GM18870 (cell line): ENCODE results near the gene CDK5RAP2.
"Not testable (repeated sequence)": the region's sequence is repeated elsewhere in the genome, so short reads cannot be mapped to it uniquely, and the experiment has no call there.

Source experiments
- ATAC-seq: cut with Tn5 transposase; IDR thresholded peaks from one replicate; pipeline ENCODE4 v1.9.1; 2021; ENCODE audit warnings: moderate library complexity; ENCODE audit not compliant: unreplicated experiment

Gene CDK5RAP2

DNA sequence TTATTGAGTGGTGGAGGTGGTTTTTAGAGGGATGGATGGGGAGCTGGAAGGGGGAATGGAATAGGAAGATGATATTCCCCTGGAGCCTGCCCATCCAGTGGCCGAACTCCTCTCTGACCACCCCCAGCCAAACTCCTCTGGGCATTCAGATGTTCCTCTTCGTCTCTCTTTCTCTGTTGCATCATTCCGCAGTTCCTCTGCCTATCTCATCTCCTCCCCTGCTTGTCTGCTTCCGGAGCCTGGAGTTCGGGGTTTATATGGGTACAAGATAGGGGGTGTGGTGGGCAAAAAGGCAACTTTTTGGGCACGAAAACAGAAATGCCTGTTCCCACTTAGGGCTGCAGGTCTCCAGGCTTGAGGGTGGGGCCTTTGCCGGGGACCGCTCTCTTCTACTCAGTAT lies 12.2 kb upstream of the CDK5RAP2 start:
- ATAC-seq = no peak

DNA sequence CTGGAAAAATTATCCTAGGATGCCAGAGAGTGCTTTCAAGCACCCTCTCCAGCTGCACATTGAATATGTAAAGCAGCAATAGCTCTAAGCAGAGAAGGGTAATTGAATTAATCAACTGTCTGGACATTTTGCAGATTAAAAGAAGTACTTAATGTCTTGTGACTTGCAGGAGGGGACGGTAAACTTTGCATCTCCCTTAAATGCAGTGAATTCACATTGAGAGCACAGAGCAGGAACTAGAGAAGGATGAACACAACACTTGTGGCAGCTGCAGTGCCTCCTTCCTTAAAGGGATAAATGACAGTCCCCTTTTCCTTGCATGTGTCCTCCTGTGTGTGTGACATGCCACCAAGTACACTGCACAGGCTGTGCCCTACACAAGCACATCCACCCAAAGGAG lies 7.4 kb upstream of the CDK5RAP2 start:
- ATAC-seq = no peak

DNA sequence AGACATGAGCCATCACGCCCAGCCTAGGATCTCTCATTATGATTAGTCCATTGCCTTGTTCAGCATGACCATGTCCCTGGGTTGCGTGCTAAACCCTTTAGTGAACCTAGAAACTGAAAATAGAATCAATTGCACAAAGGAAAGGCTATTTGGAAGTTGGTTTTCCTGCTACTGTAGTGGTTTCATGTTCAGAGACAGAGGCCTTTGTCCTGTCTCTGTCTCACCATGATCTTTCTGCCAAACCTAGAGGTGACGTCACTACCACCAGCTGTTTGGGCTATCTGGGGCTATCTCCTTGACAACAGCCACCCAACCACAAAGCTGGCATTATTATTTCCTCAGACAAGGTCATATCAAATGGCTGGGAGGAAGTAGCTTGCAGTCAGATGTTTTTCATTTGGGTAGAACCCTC lies 4.0 kb upstream of the CDK5RAP2 start:
- ATAC-seq = peak; percentile 67

DNA sequence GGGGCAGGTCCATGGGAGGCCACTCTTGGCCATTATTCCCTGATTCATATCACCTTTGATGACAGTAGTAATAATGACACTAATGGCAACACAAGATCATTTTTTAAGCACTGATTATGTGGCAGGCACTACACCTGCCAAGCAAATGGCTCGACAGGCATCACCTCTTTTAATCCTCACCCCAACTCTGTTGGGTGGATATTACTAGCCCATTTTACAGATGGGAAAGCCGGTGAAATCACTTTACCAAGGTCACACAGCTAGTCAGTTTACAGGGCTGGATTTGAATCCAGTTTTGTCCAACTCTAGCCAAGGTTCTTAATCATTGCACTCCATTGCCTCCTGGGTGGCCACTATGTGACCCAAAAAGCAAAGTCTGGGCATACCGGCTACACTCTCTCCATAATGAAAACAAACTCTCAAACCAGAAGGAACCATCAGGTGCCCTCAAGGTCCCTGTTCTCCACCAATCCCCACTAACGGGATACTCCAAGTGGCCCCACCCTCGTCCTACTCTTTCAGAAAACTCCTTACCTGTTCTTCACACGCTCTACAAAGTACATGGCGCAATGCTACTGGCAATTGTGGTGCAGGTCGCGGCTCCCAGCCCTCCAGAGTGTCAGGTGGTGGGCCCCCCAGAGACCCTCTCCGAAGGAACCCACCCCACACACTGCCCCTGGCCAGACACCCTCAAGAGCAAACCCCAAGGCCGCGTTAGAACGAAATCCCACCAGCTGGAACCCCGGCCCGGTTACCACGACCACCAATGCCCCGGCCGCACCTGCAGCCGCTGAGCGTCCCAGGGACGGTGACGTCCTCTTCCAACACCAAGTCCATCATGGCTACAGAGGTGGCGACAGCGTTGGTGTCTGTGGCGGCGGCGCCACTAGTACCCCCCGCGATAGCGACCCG lies 572 bp downstream of the CDK5RAP2 start:
- peak; percentile 12 for ATAC-seq

DNA sequence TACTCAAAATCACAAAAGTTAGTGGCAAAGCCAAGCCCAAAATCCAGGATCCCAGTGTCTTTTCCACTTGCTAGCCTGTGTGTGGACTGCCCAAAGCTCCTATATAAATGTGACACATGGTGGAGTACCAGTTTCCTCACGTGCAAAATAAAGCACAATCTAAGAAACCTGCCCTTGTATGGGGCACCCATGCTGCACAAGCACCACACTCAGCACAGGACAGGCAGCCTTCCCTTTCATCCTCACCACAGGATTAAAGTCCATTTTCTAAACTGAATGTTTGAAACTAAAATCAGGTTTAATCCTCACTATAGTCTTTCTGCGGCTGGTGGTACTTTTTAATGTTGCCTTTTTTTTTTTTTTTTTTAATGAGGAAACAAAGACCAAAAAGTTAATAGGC lies 5.5 kb downstream of the CDK5RAP2 start:
- ATAC-seq = no peak

DNA sequence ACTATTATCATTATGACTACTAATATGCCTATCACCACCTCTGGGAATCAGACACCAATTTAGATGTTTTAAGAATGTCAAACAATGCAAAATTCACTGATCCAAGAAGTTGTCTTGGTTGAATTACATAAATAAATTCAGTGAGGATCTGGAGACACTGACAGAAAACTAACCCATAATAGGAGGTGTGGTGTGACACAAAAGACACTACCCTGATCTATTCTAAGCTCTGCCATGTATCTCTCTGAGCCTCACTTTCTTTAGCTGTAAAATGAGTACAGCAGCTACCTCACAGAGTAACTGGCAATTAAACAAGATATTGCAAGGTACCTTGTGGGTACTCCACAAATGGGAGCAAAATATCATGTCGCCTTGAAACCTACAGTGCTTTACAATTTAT lies 7.5 kb downstream of the CDK5RAP2 start:
- ATAC-seq = no peak

DNA sequence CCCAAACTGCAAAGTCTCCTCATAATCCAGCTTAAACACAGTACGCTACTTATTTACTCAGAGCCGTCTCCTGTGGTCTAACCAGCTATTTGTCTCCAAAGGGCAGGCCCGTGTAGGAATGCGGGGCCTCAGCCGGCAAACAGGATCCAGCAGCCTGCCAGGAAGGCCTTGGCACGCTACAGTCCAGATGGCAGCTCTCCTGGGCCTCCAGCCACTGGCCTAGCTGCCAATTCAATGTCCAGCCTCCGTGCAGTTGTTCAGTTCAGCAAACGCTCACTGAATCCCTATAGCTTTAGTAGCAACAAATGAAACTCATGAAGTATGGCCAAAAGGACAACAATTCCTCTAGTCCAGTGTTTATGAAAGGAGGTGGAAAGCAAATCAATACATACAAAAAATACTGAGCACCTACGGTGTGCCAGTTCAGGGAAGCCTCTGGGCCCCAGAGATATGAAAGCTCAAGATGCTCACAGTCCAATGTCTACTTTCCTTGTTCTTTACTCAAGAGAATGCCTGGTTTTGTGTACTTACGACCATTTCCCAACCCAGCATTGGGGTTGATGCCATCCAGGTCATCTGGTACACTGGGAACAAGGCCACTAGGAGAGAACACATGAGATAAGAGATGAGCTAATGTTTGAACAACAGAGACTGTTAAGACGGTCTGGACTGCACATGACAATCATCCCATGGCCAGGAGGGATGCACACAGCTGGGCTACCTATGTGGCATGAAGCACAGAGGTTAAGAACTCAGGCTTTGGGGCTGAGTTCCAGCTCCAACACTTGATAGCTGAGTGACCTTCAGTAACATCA lies 8.3 kb downstream of the CDK5RAP2 start:
- no peak for ATAC-seq

DNA sequence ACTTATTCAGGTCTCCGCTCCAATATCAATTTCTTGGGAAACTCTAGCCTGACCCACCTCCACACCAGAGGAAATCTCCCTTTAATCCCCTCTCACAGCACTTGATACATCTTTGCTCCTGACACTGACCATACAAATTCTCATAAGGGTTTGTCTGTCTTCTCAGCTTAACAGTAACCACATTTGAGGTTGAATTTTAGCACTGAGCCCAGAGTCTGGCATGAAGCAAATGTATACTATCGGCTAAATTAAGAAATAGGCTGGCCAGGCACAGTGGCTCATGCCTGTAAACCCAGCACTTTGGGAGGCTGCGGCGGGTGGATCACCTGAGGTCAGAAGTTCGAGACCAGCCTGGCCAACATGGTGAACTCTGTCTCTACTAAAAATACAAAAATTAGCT lies 9.7 kb downstream of the CDK5RAP2 start:
- ATAC-seq = no peak

DNA sequence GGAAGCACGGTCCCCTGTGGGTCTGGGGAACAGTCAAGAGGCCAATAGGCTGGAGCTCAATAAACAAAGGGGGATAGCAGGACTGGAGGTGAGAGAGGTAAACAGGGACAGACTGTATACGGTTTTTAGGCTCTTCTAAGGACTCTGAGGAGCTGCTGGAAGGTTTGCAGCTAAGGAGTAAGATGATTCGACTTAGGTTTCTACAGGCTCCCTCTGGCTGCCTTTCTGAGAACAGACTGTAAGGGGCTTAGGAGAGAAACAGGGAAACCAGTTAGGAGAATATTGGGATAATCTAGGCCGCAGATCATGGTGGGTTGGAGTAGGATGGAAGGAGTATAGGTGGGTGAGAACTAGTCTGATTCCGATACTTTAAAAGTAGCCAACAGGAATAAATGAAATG lies 10.4 kb downstream of the CDK5RAP2 start:
- ATAC-seq = no peak

DNA sequence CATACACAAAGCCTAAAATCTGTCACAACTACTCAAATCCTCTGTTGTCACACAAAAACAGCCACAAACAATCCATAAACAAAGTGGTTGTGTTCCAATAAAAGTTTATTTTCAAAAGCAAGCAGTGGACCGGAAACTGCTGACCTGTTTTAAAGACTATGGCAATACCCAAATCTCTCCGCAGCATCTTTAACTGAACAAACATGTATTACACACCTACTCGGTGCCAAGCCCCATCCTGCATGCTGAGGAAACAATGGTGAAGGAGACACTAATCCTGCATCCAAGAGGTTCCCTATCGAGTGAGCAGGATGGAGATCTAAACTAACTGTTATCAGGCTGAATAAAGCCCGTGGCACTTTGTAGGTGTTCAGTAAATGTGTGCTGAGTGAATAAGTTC lies 11.2 kb downstream of the CDK5RAP2 start:
- ATAC-seq = no peak

DNA sequence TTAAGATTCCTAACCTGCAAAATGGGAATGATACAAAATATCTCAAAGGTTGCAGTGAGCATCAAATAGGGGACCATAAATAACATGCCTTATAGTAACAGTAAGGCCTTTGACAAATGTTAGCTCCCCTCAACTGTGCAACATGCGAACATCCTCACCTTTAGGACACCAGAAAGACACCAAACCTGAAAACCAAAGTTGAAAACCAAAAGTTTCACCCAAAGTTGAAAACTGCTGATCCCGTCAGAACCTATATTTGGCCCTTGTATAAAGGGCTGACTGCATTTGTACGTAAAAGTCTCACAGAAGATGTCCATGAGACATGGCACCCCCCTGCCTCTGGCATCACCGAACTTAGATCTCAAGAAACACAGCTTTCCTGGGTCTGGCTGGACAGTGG lies 12.1 kb downstream of the CDK5RAP2 start:
- ATAC-seq = no peak

DNA sequence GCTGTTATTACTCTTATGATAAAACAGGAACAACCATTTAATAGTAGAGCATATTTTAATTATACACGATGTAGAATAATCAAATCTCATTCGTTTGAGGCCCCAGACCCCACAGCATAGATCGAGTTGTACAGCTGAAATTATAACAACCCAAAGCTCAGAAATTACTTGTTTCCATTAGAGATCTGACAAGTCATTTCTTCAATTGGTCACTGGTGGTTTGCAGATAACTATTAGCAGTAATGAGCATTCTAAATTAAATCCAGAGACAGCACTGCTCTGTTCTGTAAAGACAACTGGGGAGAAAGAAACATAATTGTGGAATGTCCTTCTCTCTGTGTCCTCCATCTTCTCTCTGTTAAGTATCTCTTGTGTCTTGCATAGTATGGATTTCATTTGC lies 12.9 kb downstream of the CDK5RAP2 start:
- no peak for ATAC-seq

DNA sequence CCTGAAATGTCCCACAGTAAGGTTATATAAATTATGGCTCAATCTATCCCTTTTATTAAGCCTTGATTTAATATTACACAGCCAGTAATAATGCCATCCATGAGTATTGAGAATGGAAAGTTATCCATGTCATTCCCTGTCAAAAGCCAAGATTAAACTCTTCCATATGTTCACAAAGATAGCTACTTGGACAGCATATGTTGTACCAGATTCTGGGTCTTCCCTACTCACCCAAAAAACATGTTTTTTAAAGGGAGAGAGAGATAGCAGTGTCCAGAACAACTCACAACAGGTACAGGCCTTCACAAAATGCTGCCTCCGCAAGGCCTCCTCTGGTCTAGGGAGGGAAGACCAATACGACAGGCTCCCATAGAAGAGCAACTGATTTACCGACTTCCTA lies 15.4 kb downstream of the CDK5RAP2 start:
- ATAC-seq = no peak

DNA sequence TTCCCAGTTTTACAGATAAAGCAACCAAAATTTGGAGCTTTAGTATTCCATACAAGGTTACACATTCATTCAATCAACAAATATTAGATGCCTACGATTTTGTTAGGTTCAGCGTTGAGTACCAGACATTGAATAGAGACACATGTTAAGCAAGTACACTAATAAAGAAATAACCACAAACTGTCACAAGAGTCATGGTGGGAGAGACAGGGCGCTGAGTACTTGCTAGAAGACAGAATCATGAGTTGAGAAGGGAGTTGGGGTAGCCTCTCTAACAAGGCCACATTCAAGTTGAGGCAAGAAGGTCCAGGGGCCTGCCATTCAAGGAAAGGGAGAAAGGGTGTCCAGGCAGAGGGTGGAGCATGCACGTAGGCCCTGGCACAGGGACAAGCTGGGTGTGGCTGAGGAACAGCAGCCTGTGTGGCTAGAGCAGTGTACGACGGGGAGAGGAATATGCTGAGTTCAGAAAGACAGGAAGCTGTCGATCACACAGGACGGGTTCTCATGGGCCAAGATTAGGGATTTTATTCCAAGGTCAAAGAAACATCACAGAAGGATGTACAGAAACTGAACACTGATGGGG lies 17.0 kb downstream of the CDK5RAP2 start:
- ATAC-seq = no peak

DNA sequence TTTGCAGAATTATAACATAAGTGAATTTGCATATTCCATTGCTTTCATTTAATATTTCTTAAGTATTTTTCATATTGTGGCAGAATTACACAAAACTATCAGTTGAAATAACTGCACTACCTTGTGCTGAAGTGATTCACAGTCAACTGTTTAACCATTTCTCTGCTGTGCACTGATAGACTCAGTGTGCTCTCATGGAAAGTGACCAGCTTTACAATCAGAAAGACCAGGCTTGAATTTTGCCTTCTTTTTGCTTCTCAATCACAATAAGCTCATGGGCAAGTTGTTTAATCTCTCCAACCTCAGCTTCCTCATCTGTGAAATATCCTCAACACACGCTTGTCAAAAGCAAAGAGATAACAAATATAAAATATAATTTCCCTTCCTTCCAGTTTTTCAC lies 18.3 kb downstream of the CDK5RAP2 start:
- ATAC-seq = no peak

DNA sequence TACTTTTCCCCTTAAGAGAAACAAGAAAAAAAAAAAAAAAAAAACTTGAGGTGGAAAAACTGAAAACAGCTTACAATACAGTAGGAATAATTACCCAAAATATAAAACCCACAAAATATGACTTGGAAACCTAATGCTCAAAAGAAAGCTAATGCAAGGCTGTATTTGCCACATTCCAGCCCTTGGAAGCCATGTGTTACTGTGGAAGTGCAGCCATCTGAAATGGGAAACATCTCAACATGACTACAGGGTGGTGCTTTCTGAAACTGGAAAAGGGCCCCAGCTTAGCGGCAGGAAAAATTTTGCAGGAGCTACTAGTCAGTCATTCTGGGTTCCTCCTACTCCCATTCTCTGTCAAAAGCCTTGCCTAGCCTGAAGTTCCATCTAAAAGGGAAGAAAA lies 20.4 kb downstream of the CDK5RAP2 start:
- no peak for ATAC-seq

DNA sequence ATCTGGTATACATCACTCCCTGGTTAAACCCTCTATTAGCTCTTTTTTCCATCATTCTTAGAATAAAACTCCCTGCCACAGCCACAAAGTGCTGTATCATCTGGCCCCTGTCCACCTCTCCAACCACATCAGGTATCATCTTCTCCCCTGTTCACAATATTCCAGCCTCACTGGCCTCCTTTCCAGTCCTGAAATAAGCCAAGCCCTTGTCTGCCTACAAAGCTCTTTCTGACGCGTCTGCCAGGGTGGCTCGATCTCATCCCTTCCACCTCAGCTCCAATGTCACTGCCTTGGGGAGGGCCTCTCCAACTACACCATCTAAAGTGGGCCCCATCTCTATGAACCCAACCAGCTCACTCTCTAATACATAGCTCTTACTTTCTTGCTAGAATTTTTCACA lies 21.5 kb downstream of the CDK5RAP2 start:
- no peak for ATAC-seq

DNA sequence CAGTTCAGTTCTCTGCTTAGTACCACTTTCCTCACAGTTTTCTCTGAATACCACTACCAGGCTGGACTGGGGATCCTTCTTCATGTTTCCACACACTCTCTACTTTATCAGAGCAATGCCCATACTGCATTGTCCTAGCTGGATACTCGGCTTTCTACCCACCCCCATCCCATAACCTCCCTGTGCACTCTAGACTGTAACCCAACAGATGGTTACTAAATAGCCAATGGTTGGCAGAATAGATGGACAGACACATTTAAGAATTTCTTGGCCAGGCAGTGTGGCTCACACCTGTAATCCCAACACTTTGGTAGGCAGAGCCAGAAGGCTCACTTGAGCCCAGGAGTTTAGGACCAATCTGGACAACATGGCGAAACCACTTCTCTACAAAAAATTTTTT lies 22.8 kb downstream of the CDK5RAP2 start:
- ATAC-seq = no peak

DNA sequence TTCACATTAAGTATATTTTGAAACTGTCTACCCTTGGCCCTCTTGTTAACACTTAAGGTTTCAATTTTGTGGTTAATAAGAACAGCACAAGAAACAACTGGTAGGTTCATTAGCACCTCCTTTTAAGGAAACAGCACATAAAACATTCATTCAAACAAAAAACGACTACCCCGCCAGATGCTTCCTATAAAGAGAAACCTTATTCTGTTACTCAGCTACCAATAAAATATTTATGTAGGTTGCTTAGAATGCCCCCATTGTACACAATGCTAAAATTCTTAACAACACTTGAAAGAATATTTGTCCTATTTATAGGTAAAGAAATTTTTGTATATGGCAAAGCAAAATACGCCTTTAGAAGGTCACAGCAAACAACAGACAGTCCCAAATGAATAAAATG lies 23.2 kb downstream of the CDK5RAP2 start:
- ATAC-seq = no peak

DNA sequence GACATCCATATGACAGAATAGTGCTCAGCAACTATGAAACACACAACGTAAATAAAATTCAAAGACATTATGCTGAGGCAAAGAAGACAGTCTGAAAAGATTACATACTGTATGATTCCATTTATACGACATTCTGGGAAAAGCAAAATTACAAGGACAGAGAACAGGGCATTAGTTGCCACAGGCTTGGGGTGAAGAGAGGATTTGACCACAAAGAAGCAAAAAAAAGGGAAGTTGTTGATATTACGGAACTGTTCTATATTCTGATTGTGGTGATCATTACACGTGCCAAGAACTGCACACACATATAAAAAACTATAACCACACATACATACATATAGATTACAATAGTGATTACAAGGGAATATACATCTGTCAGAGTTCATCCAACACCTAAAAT lies 24.1 kb downstream of the CDK5RAP2 start:
- no peak for ATAC-seq

DNA sequence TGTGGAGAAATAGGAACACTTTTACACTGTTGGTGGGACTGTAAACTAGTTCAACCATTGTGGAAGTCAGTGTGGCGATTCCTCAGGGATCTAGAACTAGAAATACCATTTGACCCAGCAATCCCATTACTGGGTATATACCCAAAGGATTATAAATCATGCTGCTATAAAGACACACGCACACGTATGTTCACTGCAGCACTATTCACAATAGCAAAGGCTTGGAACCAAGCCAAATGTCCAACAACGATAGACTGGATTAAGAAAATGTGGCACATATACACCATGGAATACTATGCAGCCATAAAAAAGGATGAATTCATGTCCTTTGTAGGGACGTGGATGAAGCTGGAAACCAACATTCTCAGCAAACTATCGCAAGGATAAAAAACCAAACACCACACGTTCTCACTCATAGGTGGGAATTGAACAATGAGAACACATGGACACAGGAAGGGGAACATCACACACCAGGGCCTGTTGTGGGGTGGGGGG lies 27.7 kb downstream of the CDK5RAP2 start:
- ATAC-seq = not testable (repeated sequence)
